Measurements from ENCODE around the gene WDR64. TPM values are rescaled to one million over a fixed set of nuclear protein-coding genes. Genes with fewer than 3 reads are reported as not detected.

Gene WDR64
- total RNA-seq, 2 experiments from 2014 or later: 0.32 TPM; not detected in 1

DNA sequence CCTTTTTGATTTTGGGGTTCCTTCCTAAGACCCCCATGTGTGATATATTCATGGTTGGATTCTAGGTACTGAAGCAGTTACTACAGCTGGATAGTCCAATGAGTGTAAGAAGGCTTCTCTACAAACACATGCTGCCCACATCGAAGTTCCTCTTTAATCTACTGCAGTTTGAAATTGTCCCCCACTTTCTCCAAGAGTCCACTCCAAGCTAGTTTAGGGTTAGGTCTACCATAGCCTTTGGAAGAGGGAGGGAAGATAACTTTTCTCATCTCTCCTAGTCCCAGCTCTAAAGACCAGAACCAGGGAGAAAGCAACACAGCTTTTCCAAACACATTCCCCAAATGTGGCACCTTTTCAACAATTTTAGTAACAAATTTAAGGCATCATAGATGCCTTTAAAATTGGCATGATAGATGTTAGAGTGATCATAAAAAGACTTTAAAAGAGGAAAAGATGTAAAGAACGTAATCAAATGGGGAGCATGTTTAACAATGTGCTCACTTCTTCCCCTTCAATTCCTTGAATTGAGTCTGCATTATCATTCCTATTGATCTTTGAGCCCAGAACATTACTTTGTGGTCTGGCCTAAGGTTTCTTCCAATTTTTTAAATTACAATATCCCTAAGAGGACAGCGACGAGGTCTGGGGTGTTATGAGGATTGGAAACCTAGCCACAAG is 194.9 kb downstream of the WDR64 start:
- peak overlapping the region; percentile 99 for H3K27ac Mint-ChIP-seq
- DNase-seq: no peak
- H3K36me3 Mint-ChIP-seq: peaks cover 27% of the 10 kb centered on the region
- peaks cover 19% of the 10 kb centered on the region for H3K4me1 Mint-ChIP-seq
- H3K4me3 Mint-ChIP-seq: peak overlapping the region; percentile 95
- H3K27me3 Mint-ChIP-seq: no peaks in the 10 kb centered on the region
- no peaks in the 10 kb centered on the region for H3K9me3 Mint-ChIP-seq

DNA sequence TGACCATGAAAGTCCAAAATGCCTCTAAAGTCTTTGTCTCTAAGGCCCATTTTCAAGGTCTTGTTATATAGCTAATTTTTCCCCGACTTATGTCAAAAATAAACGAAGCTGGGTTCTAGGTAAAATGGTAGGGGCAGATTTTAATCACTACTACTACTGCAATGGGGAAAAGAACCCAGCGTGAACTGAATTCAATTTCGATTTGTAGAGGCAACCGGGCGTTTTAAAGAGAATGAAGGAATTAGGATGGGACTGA is 195.4 kb downstream of the WDR64 start:
- peaks cover 30% of the 10 kb centered on the region for H3K36me3 Mint-ChIP-seq
- H3K27ac Mint-ChIP-seq: peak overlapping the region; percentile 99
- no peaks in the 10 kb centered on the region for H3K9me3 Mint-ChIP-seq
- peaks cover 19% of the 10 kb centered on the region for H3K4me1 Mint-ChIP-seq
- H3K27me3 Mint-ChIP-seq: no peaks in the 10 kb centered on the region
- peak overlapping the region; percentile 95 for H3K4me3 Mint-ChIP-seq
- no peak for DNase-seq

DNA sequence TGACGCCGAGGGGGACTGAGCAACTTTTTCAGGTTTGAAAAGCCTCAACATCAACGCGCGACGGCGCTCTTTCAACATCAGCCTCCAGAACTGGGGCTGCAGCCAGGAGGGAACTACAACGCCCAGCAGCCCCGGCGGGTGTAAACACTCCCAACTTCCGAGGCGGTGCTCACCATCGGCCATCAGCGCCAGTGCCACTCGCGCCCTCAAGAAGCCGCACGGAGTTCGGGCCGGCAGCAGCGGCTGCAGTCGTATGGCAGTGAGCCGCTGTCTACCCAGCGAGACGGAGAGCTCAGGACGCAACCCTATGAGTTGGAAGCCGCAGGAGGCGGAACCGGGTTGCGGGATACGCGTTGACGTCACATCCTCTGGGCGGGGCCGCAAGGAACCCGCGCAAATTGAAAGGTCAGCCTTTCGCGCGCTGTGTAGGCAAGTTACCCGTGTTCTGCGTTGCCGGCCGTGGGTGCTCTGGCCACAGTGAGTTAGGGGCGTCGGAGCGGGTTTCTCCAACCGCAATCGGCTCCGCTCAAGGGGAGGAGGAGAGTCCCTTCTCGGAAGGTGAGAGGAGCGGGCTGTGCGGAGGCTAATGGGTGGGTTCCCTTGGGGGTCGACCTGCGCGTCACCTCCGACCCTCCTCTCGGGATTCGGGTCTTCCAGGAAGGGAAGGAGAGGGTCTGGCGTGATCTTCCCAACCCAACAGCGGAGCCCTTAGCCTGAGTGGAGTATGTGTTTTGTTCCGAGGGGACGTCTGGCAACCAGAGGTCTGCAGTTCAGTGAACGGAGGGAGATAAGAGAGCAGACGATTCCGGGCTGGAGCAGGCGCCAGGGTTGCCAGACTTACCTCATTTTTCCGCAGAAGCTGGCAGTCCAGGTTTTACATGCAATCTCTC is 196.0 kb downstream of the WDR64 start, which contains the start of gene EXO1:
Gene EXO1, plus strand, starts transcription at position 409 of the 890 bp plus-strand sequence. CDS start 2,222 bp downstream, outside the sequence.
- Mint-ChIP-seq H3K4me1 (peaks cover 19% of the 10 kb centered on the region), H3K4me3 (peak within 1 kb of the TSS; percentile 95), H3K36me3 (peaks cover 31% of the 10 kb centered on the region), H3K9me3 (no peaks in the 10 kb centered on the region), H3K27me3 (no peaks in the 10 kb centered on the region), H3K27ac (peak within 1 kb of the TSS; percentile 99)
- peak; percentile 89 for DNase-seq

DNA sequence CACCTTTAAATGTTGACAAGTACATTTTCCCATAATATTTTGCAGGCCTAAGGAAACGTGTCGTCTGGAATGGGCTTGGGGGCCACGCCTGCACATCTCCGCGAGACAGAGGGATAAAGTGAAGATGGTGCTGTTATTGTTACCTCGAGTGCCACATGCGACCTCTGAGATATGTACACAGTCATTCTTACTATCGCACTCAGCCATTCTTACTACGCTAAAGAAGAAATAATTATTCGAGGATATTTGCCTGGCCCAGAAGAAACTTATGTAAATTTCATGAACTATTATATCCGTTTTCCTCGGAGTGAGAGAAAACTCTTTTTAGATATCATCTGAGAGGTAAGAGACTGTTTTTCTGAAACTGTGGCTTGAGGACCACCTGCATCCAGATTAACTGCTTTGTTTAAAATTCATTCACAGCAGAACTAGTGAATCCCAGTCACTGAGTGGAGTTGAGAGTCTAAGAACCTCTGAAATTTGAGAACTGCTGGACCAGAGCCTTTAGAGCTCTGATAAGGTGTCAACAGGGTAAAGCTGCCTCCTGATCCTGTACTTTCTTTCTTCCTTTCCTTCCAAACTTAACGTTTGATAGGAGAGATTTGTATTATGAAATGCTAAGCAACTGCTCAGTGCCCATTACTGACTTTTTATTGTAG is 196.7 kb downstream of the WDR64 start:
- H3K9me3 Mint-ChIP-seq: no peaks in the 10 kb centered on the region
- H3K27me3 Mint-ChIP-seq: no peaks in the 10 kb centered on the region
- DNase-seq: no peak
- peak overlapping the region; percentile 99 for H3K27ac Mint-ChIP-seq
- peaks cover 19% of the 10 kb centered on the region for H3K4me1 Mint-ChIP-seq
- H3K36me3 Mint-ChIP-seq: peaks cover 39% of the 10 kb centered on the region
- peak overlapping the region; percentile 95 for H3K4me3 Mint-ChIP-seq

DNA sequence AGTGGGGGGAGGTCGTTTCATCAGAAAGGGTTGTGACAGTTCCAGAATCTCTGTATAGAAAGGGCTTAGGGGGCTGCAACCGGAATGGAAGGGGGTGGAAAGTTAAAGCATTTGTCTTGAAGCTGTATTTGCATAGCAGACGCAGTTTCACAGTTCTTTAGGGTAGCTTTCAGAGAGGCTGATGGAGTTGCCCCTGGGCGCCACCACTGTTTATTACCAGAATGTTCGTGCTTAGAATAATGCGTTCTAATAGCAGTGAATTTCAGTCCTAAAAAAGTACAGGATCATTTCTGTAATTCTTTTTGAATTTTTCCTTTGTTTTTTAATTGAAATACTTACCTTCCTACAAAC is 197.2 kb downstream of the WDR64 start:
- Mint-ChIP-seq H3K4me1 (peaks cover 19% of the 10 kb centered on the region), H3K4me3 (peak overlapping the region; percentile 95), H3K27me3 (no peaks in the 10 kb centered on the region), H3K9me3 (no peaks in the 10 kb centered on the region), H3K36me3 (peaks cover 44% of the 10 kb centered on the region), H3K27ac (peak overlapping the region; percentile 99)
- no peak for DNase-seq

Other genes starting within 250 kb of the WDR64 start
- 100 to 1,000 TPM; 101 to 103 TPM for gene FH, start 132.5 kb upstream of the WDR64 start, total RNA-seq
- under 1 TPM; 0.34 to 0.37 TPM for gene KMO, start 119.9 kb upstream of the WDR64 start, total RNA-seq
- gene CHML, start 11.9 kb upstream of the WDR64 start, total RNA-seq: 10 to 100 TPM; 24.3 to 27.6 TPM
- 1 to 10 TPM; 8.6 to 9.3 TPM for gene OPN3, start 11.9 kb upstream of the WDR64 start, total RNA-seq
- gene EXO1, start 195.9 kb downstream of the WDR64 start, total RNA-seq: 10 to 100 TPM; 91.8 to 94.8 TPM